ENCODE measurements around the gene KAZN.

The KAZN gene

GRCh38 chr1:14872762-14873161 is 274.3 kb downstream of the KAZN start:
- DNase-seq, result no peak

- no peak for DNase-seq
These were observed 275.2 kb downstream of the KAZN start for GRCh38 chr1:14873677-14874076.

GRCh38 chr1:14875524-14876509 is 277.3 kb downstream of the KAZN start:
- DNase-seq, result no peak

- no peak for DNase-seq
These were observed 278.3 kb downstream of the KAZN start for GRCh38 chr1:14876747-14877146.

- DNase-seq, result no peak
These were observed 278.7 kb downstream of the KAZN start for GRCh38 chr1:14877224-14877623.

GRCh38 chr1:14878124-14878523 is 279.6 kb downstream of the KAZN start:
- no peak for DNase-seq

GRCh38 chr1:14878951-14879350 is 280.5 kb downstream of the KAZN start:
- no peak for DNase-seq

GRCh38 chr1:14880456-14881316 is 282.2 kb downstream of the KAZN start:
- DNase-seq, result no peak

GRCh38 chr1:14881775-14882672 is 283.5 kb downstream of the KAZN start:
- DNase-seq, result no peak

GRCh38 chr1:14884614-14885175 is 286.2 kb downstream of the KAZN start:
- DNase-seq, result no peak

GRCh38 chr1:14887044-14887566 is 288.6 kb downstream of the KAZN start:
- no peak for DNase-seq

- no peak for DNase-seq
These were observed 289.4 kb downstream of the KAZN start for GRCh38 chr1:14887764-14888350.

- DNase-seq, result no peak
These were observed 289.9 kb downstream of the KAZN start for GRCh38 chr1:14888374-14888773.

- no peak for DNase-seq
These were observed 291.4 kb downstream of the KAZN start for GRCh38 chr1:14889825-14890440.

- DNase-seq, result no peak
These were observed 293.5 kb downstream of the KAZN start for GRCh38 chr1:14891991-14892390.

- no peak for DNase-seq
These were observed 296.5 kb downstream of the KAZN start for GRCh38 chr1:14894811-14895560.

GRCh38 chr1:14895727-14896126 is 297.2 kb downstream of the KAZN start:
- DNase-seq, result no peak

- no peak for DNase-seq
These were observed 298.0 kb downstream of the KAZN start for GRCh38 chr1:14896381-14897079.

- no peak for DNase-seq
These were observed 298.6 kb downstream of the KAZN start for GRCh38 chr1:14897080-14897449.

GRCh38 chr1:14897547-14897946 is 299.1 kb downstream of the KAZN start:
- DNase-seq, result no peak
